GM18858 (cell line): ENCODE results near the gene ASTN2.

ENCODE experiments used
- ATAC-seq: cut with Tn5 transposase; IDR thresholded peaks from one replicate; pipeline ENCODE4 v1.9.1; 2021; ENCODE audit not compliant: unreplicated experiment

Gene ASTN2

GRCh38 chr9:117415358-117415914 is 579 bp upstream of the ASTN2 start:
- no peak for ATAC-seq

- ATAC-seq = no peak
These were observed 494 bp downstream of the ASTN2 start for GRCh38 chr9:117414220-117414905.

- ATAC-seq = no peak
These were observed 1.3 kb downstream of the ASTN2 start for GRCh38 chr9:117413346-117414219.

GRCh38 chr9:117412841-117413240 is 2.0 kb downstream of the ASTN2 start:
- ATAC-seq = no peak

- ATAC-seq = no peak
These were observed 2.7 kb downstream of the ASTN2 start for GRCh38 chr9:117412006-117412715.

GRCh38 chr9:117411547-117411946 is 3.3 kb downstream of the ASTN2 start:
- ATAC-seq = no peak

GRCh38 chr9:117409321-117409720 is 5.5 kb downstream of the ASTN2 start:
- ATAC-seq = no peak

GRCh38 chr9:117407436-117408022 is 7.3 kb downstream of the ASTN2 start:
- ATAC-seq = no peak

- ATAC-seq = no peak
These were observed 8.7 kb downstream of the ASTN2 start for GRCh38 chr9:117405950-117406705.

GRCh38 chr9:117403848-117404247 is 11.0 kb downstream of the ASTN2 start:
- no peak for ATAC-seq

- ATAC-seq = no peak
These were observed 11.4 kb downstream of the ASTN2 start for GRCh38 chr9:117403403-117403811.

GRCh38 chr9:117400171-117400570 is 14.7 kb downstream of the ASTN2 start:
- no peak for ATAC-seq

- no peak for ATAC-seq
These were observed 19.7 kb downstream of the ASTN2 start for GRCh38 chr9:117395151-117395650.

- ATAC-seq = no peak
These were observed 20.2 kb downstream of the ASTN2 start for GRCh38 chr9:117394655-117395054.

GRCh38 chr9:117392992-117393391 is 21.9 kb downstream of the ASTN2 start:
- ATAC-seq = no peak

GRCh38 chr9:117387422-117387821 is 27.4 kb downstream of the ASTN2 start:
- no peak for ATAC-seq

- no peak for ATAC-seq
These were observed 35.5 kb downstream of the ASTN2 start for GRCh38 chr9:117379341-117379740.

- ATAC-seq = no peak
These were observed 37.8 kb downstream of the ASTN2 start for GRCh38 chr9:117377046-117377445.

- ATAC-seq = no peak
These were observed 38.9 kb downstream of the ASTN2 start for GRCh38 chr9:117375956-117376355.
